Activated CD8-positive, alpha-beta memory T cell treated with anti-CD3 and anti-CD28 coated beads, Interleukin-2, amount 10 ng/mL, durations not matched to agents 7 days and 5 days (primary cell): ENCODE results near the gene TRAPPC12. TPM values are rescaled to one million over a fixed set of nuclear protein-coding genes. Genes with fewer than 3 reads are reported as not detected.
A peak's percentile ranks its signal among the peaks of the same experiment; 100 is the strongest.

Source experiments
- ATAC-seq: fragments of 150-1000 bp; cut with Tn5 transposase; one replicate; pipeline ENCODE4 v1.10.0; 2021; ENCODE audit warnings: moderate library complexity
- CTCF ChIA-PET: fragments of 350-600 bp; sonication (Branson Sonifier 250); formaldehyde crosslinking; loops from one replicate; lab custom pipeline; 2021; ENCODE audit warnings: antibody characterized with exemption; lab: Charles Lee
- DNase-seq: peaks from one replicate; pipeline ENCODE4 v3.0.0-alpha.2; 2020
- H3K27ac Mint-ChIP-seq: one replicate; pipeline ENCODE4 v1.8.0; 2021; ENCODE audit warnings: mild to moderate bottlenecking, mixed read lengths
- H3K27me3 Mint-ChIP-seq: one replicate; pipeline ENCODE4 v1.8.0; 2021; ENCODE audit warnings: mixed read lengths
- H3K36me3 Mint-ChIP-seq: one replicate; pipeline ENCODE4 v1.8.0; 2021; ENCODE audit warnings: mild to moderate bottlenecking, mixed read lengths
- H3K4me1 Mint-ChIP-seq: one replicate; pipeline ENCODE4 v1.8.0; 2021; ENCODE audit warnings: mixed read lengths
- H3K4me3 Mint-ChIP-seq: one replicate; pipeline ENCODE4 v1.8.0; 2021; ENCODE audit warnings: mild to moderate bottlenecking, moderate library complexity, mixed read lengths
- H3K9me3 Mint-ChIP-seq: one replicate; pipeline ENCODE4 v1.8.0; 2022; ENCODE audit warnings: low read depth, mixed read lengths
- total RNA-seq, 2 experiments: library from RNA; stranded (reverse); gene quantifications; one replicate each; pipeline ENCODE4 v1.2.3, GENCODE V29; 2021

TRAPPC12 gene
- total RNA-seq, 2 experiments from 2014 or later: 75.8 to 97.5 TPM

- no peak for DNase-seq
- no peak for ATAC-seq
- CTCF ChIA-PET: no interaction called here
- H3K27ac Mint-ChIP-seq: no peak overlapping the region
- no peak overlapping the region for H3K4me3 Mint-ChIP-seq
- no peaks in the 10 kb centered on the region for H3K27me3 Mint-ChIP-seq
- H3K9me3 Mint-ChIP-seq: no peaks in the 10 kb centered on the region
- H3K4me1 Mint-ChIP-seq: peaks cover 2% of the 10 kb centered on the region
- peaks cover 15% of the 10 kb centered on the region for H3K36me3 Mint-ChIP-seq
These were observed 42.1 kb downstream of the TRAPPC12 start for GRCh38 chr2:3421580-3421979.

GRCh38 chr2:3422161-3422779 is 42.8 kb downstream of the TRAPPC12 start:
- no peak for ATAC-seq
- DNase-seq: no peak
- no peaks in the 10 kb centered on the region for H3K27me3 Mint-ChIP-seq
- H3K9me3 Mint-ChIP-seq: no peaks in the 10 kb centered on the region
- H3K27ac Mint-ChIP-seq: no peak overlapping the region
- CTCF ChIA-PET: interaction anchor here (0.9 to 4.8 kb wide), 8 partner anchors 8 to 229 kb away, joined by 3 to 33 read pairs (median 6); no protein-coding TSS in a partner anchor
- H3K4me3 Mint-ChIP-seq: no peak overlapping the region
- H3K36me3 Mint-ChIP-seq: peaks cover 13% of the 10 kb centered on the region
- peaks cover 2% of the 10 kb centered on the region for H3K4me1 Mint-ChIP-seq

- DNase-seq: peak; percentile 77
- Mint-ChIP-seq H3K4me1 (peaks cover 2% of the 10 kb centered on the region), H3K27ac (no peak overlapping the region)
These were observed 44.1 kb downstream of the TRAPPC12 start for GRCh38 chr2:3423492-3424170.

GRCh38 chr2:3424171-3424795 is 44.8 kb downstream of the TRAPPC12 start:
- DNase-seq (no peak), ATAC-seq (no peak)
- CTCF ChIA-PET: interaction anchor here (0.8 to 4.8 kb wide), 14 partner anchors 9 to 231 kb away, joined by 3 to 33 read pairs (median 4); partner anchors contain the start of genes RNASEH1 and TRAPPC12
- Mint-ChIP-seq H3K4me3 (no peak overlapping the region), H3K36me3 (peaks cover 13% of the 10 kb centered on the region), H3K4me1 (peaks cover 6% of the 10 kb centered on the region), H3K27ac (no peak overlapping the region), H3K27me3 (no peaks in the 10 kb centered on the region), H3K9me3 (no peaks in the 10 kb centered on the region)

More at GRCh38 chr2:3423492-3424170, 44.1 kb downstream of the TRAPPC12 start:
- no peaks in the 10 kb centered on the region for H3K9me3 Mint-ChIP-seq
- H3K4me3 Mint-ChIP-seq: no peak overlapping the region
- CTCF ChIA-PET: interaction anchor here (0.8 to 4.8 kb wide), 19 partner anchors 9 to 232 kb away, joined by 3 to 33 read pairs (median 4); partner anchors contain the start of genes RNASEH1 and TRAPPC12
- peaks cover 13% of the 10 kb centered on the region for H3K36me3 Mint-ChIP-seq
- ATAC-seq: peak; percentile 69
- no peaks in the 10 kb centered on the region for H3K27me3 Mint-ChIP-seq

GRCh38 chr2:3426615-3427014 is 47.1 kb downstream of the TRAPPC12 start:
- H3K4me1 Mint-ChIP-seq: peaks cover 6% of the 10 kb centered on the region
- ATAC-seq: no peak
- no peaks in the 10 kb centered on the region for H3K27me3 Mint-ChIP-seq
- CTCF ChIA-PET: interaction anchor here (4.8 kb wide), 1 partner anchor 12 kb away, joined by 28 read pairs; no protein-coding TSS in a partner anchor
- H3K36me3 Mint-ChIP-seq: peaks cover 19% of the 10 kb centered on the region
- H3K27ac Mint-ChIP-seq: no peak overlapping the region
- DNase-seq: no peak
- no peaks in the 10 kb centered on the region for H3K9me3 Mint-ChIP-seq
- no peak overlapping the region for H3K4me3 Mint-ChIP-seq

- no peaks in the 10 kb centered on the region for H3K27me3 Mint-ChIP-seq
- H3K9me3 Mint-ChIP-seq: no peaks in the 10 kb centered on the region
- H3K4me1 Mint-ChIP-seq: peaks cover 6% of the 10 kb centered on the region
These were observed 47.8 kb downstream of the TRAPPC12 start for GRCh38 chr2:3427272-3427671.

GRCh38 chr2:3428577-3428976 is 49.1 kb downstream of the TRAPPC12 start:
- peaks cover 16% of the 10 kb centered on the region for H3K36me3 Mint-ChIP-seq
- CTCF ChIA-PET: interaction anchor here (1.3 to 1.6 kb wide), 3 partner anchors 34 to 223 kb away, joined by 3 to 6 read pairs (median 5); no protein-coding TSS in a partner anchor
- H3K27me3 Mint-ChIP-seq: no peaks in the 10 kb centered on the region
- H3K4me1 Mint-ChIP-seq: peaks cover 6% of the 10 kb centered on the region
- no peaks in the 10 kb centered on the region for H3K9me3 Mint-ChIP-seq
- no peak for ATAC-seq
- H3K27ac Mint-ChIP-seq: no peak overlapping the region
- DNase-seq: no peak
- H3K4me3 Mint-ChIP-seq: no peak overlapping the region

More at GRCh38 chr2:3427272-3427671, 47.8 kb downstream of the TRAPPC12 start:
- CTCF ChIA-PET: interaction anchor here (1.3 kb wide), 1 partner anchor 223 kb away, joined by 3 read pairs; no protein-coding TSS in a partner anchor
- Mint-ChIP-seq H3K36me3 (peaks cover 20% of the 10 kb centered on the region), H3K4me3 (no peak overlapping the region), H3K27ac (no peak overlapping the region)
- ATAC-seq: no peak
- no peak for DNase-seq

- DNase-seq (no peak), ATAC-seq (no peak)
- H3K4me3 Mint-ChIP-seq: no peak overlapping the region
- no peak overlapping the region for H3K27ac Mint-ChIP-seq
- no peaks in the 10 kb centered on the region for H3K9me3 Mint-ChIP-seq
- CTCF ChIA-PET: interaction anchor here (1.5 to 1.6 kb wide), 2 partner anchors 33 to 223 kb away, joined by 5 to 6 read pairs; no protein-coding TSS in a partner anchor
- H3K4me1 Mint-ChIP-seq: peaks cover 4% of the 10 kb centered on the region
- peaks cover 12% of the 10 kb centered on the region for H3K36me3 Mint-ChIP-seq
- H3K27me3 Mint-ChIP-seq: no peaks in the 10 kb centered on the region
These were observed 49.6 kb downstream of the TRAPPC12 start for GRCh38 chr2:3429066-3429610.

GRCh38 chr2:3430172-3430571 is 50.7 kb downstream of the TRAPPC12 start:
- no peak for DNase-seq
- H3K27ac Mint-ChIP-seq: no peak overlapping the region
- peaks cover 4% of the 10 kb centered on the region for H3K4me1 Mint-ChIP-seq
- CTCF ChIA-PET: interaction anchor here (1.6 kb wide), 1 partner anchor 221 kb away, joined by 6 read pairs; no protein-coding TSS in a partner anchor
- H3K27me3 Mint-ChIP-seq: no peaks in the 10 kb centered on the region
- peaks cover 7% of the 10 kb centered on the region for H3K36me3 Mint-ChIP-seq
- H3K4me3 Mint-ChIP-seq: no peak overlapping the region
- H3K9me3 Mint-ChIP-seq: no peaks in the 10 kb centered on the region
- no peak for ATAC-seq

- H3K4me1 Mint-ChIP-seq: peaks cover 4% of the 10 kb centered on the region
- no peak for ATAC-seq
- CTCF ChIA-PET: no interaction called here
- no peaks in the 10 kb centered on the region for H3K9me3 Mint-ChIP-seq
- no peaks in the 10 kb centered on the region for H3K27me3 Mint-ChIP-seq
- DNase-seq: no peak
- no peak overlapping the region for H3K4me3 Mint-ChIP-seq
- no peak overlapping the region for H3K27ac Mint-ChIP-seq
- peaks cover 7% of the 10 kb centered on the region for H3K36me3 Mint-ChIP-seq
These were observed 51.4 kb downstream of the TRAPPC12 start for GRCh38 chr2:3430740-3431490.

GRCh38 chr2:3432067-3432466 is 52.6 kb downstream of the TRAPPC12 start:
- ATAC-seq (no peak), DNase-seq (no peak)
- peaks cover 4% of the 10 kb centered on the region for H3K4me1 Mint-ChIP-seq
- H3K27ac Mint-ChIP-seq: no peak overlapping the region
- H3K9me3 Mint-ChIP-seq: no peaks in the 10 kb centered on the region
- H3K36me3 Mint-ChIP-seq: peaks cover 7% of the 10 kb centered on the region
- CTCF ChIA-PET: interaction anchor here (0.5 to 2.9 kb wide), 3 partner anchors 8 to 139 kb away, joined by 3 to 16 read pairs (median 4); no protein-coding TSS in a partner anchor
- no peaks in the 10 kb centered on the region for H3K27me3 Mint-ChIP-seq
- H3K4me3 Mint-ChIP-seq: no peak overlapping the region

- no peak overlapping the region for H3K4me3 Mint-ChIP-seq
- DNase-seq: no peak
- peaks cover 7% of the 10 kb centered on the region for H3K36me3 Mint-ChIP-seq
- CTCF ChIA-PET: interaction anchor here (1.1 to 2.9 kb wide), 5 partner anchors 9 to 219 kb away, joined by 3 to 16 read pairs (median 4); no protein-coding TSS in a partner anchor
- no peaks in the 10 kb centered on the region for H3K9me3 Mint-ChIP-seq
- no peak overlapping the region for H3K27ac Mint-ChIP-seq
- H3K4me1 Mint-ChIP-seq: peaks cover 4% of the 10 kb centered on the region
- no peak for ATAC-seq
- no peaks in the 10 kb centered on the region for H3K27me3 Mint-ChIP-seq
These were observed 53.3 kb downstream of the TRAPPC12 start for GRCh38 chr2:3432693-3433338.
